ENCODE results near the gene LNPEP.

DNA sequence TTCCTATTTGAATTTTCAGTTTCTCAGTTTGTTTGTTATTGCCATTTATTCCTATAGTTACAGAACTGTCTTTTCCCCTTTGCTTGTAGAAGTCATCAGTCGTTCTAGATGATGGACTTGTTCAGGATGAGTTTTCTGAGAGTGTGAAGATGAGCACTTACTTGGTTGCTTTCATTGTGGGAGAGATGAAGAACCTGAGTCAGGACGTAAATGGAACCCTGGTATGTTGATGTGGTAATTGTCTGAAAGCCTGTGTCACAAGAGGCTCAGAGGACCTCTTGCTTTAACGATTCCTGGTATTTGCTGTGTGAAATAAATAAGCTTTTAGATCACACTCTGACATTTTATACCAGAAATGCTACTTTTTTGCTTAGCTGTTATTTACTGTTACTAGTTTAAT lies 50.6 kb downstream of the LNPEP start:
- TF ChIP-seq, protein P1, sequence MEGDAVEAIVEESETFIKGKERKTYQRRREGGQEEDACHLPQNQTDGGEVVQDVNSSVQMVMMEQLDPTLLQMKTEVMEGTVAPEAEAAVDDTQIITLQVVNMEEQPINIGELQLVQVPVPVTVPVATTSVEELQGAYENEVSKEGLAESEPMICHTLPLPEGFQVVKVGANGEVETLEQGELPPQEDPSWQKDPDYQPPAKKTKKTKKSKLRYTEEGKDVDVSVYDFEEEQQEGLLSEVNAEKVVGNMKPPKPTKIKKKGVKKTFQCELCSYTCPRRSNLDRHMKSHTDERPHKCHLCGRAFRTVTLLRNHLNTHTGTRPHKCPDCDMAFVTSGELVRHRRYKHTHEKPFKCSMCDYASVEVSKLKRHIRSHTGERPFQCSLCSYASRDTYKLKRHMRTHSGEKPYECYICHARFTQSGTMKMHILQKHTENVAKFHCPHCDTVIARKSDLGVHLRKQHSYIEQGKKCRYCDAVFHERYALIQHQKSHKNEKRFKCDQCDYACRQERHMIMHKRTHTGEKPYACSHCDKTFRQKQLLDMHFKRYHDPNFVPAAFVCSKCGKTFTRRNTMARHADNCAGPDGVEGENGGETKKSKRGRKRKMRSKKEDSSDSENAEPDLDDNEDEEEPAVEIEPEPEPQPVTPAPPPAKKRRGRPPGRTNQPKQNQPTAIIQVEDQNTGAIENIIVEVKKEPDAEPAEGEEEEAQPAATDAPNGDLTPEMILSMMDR (IDR thresholded peaks at IDR 0.05) = no peak
- TF ChIP-seq POLR2A (IDR thresholded peaks at IDR 0.05) = no peak

Data from vagina (tissue), 2 donors.